ENCODE measurements around the gene KLHL3. TPM values are rescaled to one million over a fixed set of nuclear protein-coding genes. Genes with fewer than 3 reads are reported as not detected.

The KLHL3 gene
- total RNA-seq, 1 experiment from 2014 or later = 13.6 TPM

- H3F3A ChIP-seq (ENCODE audit: insufficient read depth, low read depth) = no peaks in the 10 kb centered on the region
- no peaks in the 10 kb centered on the region for H3K79me2 ChIP-seq (ENCODE audit: low read depth)
- no peak for DNase-seq
- H2AFZ ChIP-seq = no peak overlapping the region
- no peaks in the 10 kb centered on the region for H3K36me3 ChIP-seq (ENCODE audit: low read depth)
- no peak overlapping the region for H3K4me3 ChIP-seq
- ChIA-PET POLR2A (ENCODE audit: unreplicated experiment) (no interaction called here), CTCF (no interaction called here)
- intact Hi-C loops (cut with micrococcal nuclease; ENCODE audit: unreplicated experiment) = no loop called here
- TF ChIP-seq EZH2 (IDR thresholded peaks at IDR 0.05; ENCODE audit: low read depth) (no peak), CTCF (conservative IDR thresholded peaks at IDR 0.05) (no peak)
- no peaks in the 10 kb centered on the region for H3K4me1 ChIP-seq (replicated peaks; ENCODE audit: insufficient read depth)
- no peak overlapping the region for H3K4me2 ChIP-seq
- no peaks in the 10 kb centered on the region for H3K9me3 ChIP-seq (ENCODE audit: insufficient read depth, low read depth)
- H3K27ac ChIP-seq = no peak overlapping the region
- no peaks in the 10 kb centered on the region for H4K20me1 ChIP-seq (ENCODE audit: insufficient read depth)
- H3K27me3 ChIP-seq (ENCODE audit: insufficient read depth, low read depth) = peaks cover 72% of the 10 kb centered on the region
- no peaks in the 10 kb centered on the region for H3K9me2 ChIP-seq (ENCODE audit: insufficient read depth)
- no TSS peak for BruUV-seq (replicated peaks)
Measured at GRCh38 chr5:137602721-137603273, 133.1 kb downstream of the KLHL3 start.

- CTCF ChIA-PET = no interaction called here
- no TSS peak for BruUV-seq (replicated peaks)
- Histone ChIP-seq H3K9me3 (ENCODE audit: insufficient read depth, low read depth) (no peaks in the 10 kb centered on the region), H4K20me1 (ENCODE audit: insufficient read depth) (no peaks in the 10 kb centered on the region), H3F3A (ENCODE audit: insufficient read depth, low read depth) (no peaks in the 10 kb centered on the region), H2AFZ (no peak overlapping the region), H3K9me2 (ENCODE audit: insufficient read depth) (no peaks in the 10 kb centered on the region), H3K79me2 (ENCODE audit: low read depth) (no peaks in the 10 kb centered on the region), H3K4me3 (no peak overlapping the region), H3K36me3 (ENCODE audit: low read depth) (no peaks in the 10 kb centered on the region), H3K27me3 (ENCODE audit: insufficient read depth, low read depth) (peaks cover 76% of the 10 kb centered on the region), H3K4me2 (no peak overlapping the region), H3K27ac (no peak overlapping the region), H3K4me1 (replicated peaks; ENCODE audit: insufficient read depth) (no peaks in the 10 kb centered on the region)
- POLR2A ChIA-PET (ENCODE audit: unreplicated experiment) = no interaction called here
- TF ChIP-seq CTCF (conservative IDR thresholded peaks at IDR 0.05) (no peak), EZH2 (IDR thresholded peaks at IDR 0.05; ENCODE audit: low read depth) (no peak)
- no peak for DNase-seq
- intact Hi-C loops (cut with micrococcal nuclease; ENCODE audit: unreplicated experiment) = no loop called here
Measured at GRCh38 chr5:137600721-137601360, 135.0 kb downstream of the KLHL3 start.

- Histone ChIP-seq H3K36me3 (ENCODE audit: low read depth) (no peaks in the 10 kb centered on the region), H3K27ac (no peak overlapping the region), H2AFZ (no peak overlapping the region), H3K79me2 (ENCODE audit: low read depth) (no peaks in the 10 kb centered on the region), H3F3A (ENCODE audit: insufficient read depth, low read depth) (no peaks in the 10 kb centered on the region), H3K9me2 (ENCODE audit: insufficient read depth) (no peaks in the 10 kb centered on the region), H3K4me2 (no peak overlapping the region), H3K27me3 (ENCODE audit: insufficient read depth, low read depth) (peaks cover 80% of the 10 kb centered on the region), H3K9me3 (ENCODE audit: insufficient read depth, low read depth) (no peaks in the 10 kb centered on the region), H4K20me1 (ENCODE audit: insufficient read depth) (no peaks in the 10 kb centered on the region), H3K4me3 (no peak overlapping the region), H3K4me1 (replicated peaks; ENCODE audit: insufficient read depth) (no peaks in the 10 kb centered on the region)
- POLR2A ChIA-PET (ENCODE audit: unreplicated experiment) = no interaction called here
- TF ChIP-seq CTCF (conservative IDR thresholded peaks at IDR 0.05) = no peak
- TF ChIP-seq EZH2 (IDR thresholded peaks at IDR 0.05; ENCODE audit: low read depth) = no peak
- intact Hi-C loops (cut with micrococcal nuclease; ENCODE audit: unreplicated experiment) = no loop called here
- CTCF ChIA-PET = no interaction called here
- DNase-seq = no peak
- no TSS peak for BruUV-seq (replicated peaks)
Measured at GRCh38 chr5:137599457-137599856, 136.4 kb downstream of the KLHL3 start.

All from PC-9 (cell line).